Measurements from ENCODE around the gene CCDC97. TPM values are rescaled to one million over a fixed set of nuclear protein-coding genes. Genes with fewer than 3 reads are reported as not detected.

The CCDC97 gene
- total and polyA plus RNA-seq, 2 of the 8 experiments (the other 6 are each of a cell fraction or from before 2014, with no cell fraction given) = 19.8 to 27.1 TPM

DNA sequence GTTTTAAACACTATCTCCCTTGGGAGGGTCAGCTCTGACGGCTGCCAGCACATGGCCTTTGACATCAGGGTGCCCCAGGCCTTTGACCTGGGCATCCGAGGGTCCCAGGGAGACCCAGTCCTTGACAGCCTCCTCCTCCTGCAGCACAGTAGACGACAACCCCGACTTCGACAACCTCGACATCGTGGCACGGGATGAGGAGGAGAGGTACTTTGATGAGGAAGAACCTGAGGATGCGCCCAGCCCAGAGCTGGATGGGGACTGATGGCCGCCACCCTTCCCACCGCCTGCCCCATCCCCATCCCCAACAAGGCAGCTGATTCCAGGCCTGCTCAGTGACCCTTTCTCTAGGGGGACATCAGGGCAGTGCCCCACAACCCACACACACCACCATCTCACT is 12.5 kb downstream of the CCDC97 start (continued):
- TF ChIP-seq, protein P1, sequence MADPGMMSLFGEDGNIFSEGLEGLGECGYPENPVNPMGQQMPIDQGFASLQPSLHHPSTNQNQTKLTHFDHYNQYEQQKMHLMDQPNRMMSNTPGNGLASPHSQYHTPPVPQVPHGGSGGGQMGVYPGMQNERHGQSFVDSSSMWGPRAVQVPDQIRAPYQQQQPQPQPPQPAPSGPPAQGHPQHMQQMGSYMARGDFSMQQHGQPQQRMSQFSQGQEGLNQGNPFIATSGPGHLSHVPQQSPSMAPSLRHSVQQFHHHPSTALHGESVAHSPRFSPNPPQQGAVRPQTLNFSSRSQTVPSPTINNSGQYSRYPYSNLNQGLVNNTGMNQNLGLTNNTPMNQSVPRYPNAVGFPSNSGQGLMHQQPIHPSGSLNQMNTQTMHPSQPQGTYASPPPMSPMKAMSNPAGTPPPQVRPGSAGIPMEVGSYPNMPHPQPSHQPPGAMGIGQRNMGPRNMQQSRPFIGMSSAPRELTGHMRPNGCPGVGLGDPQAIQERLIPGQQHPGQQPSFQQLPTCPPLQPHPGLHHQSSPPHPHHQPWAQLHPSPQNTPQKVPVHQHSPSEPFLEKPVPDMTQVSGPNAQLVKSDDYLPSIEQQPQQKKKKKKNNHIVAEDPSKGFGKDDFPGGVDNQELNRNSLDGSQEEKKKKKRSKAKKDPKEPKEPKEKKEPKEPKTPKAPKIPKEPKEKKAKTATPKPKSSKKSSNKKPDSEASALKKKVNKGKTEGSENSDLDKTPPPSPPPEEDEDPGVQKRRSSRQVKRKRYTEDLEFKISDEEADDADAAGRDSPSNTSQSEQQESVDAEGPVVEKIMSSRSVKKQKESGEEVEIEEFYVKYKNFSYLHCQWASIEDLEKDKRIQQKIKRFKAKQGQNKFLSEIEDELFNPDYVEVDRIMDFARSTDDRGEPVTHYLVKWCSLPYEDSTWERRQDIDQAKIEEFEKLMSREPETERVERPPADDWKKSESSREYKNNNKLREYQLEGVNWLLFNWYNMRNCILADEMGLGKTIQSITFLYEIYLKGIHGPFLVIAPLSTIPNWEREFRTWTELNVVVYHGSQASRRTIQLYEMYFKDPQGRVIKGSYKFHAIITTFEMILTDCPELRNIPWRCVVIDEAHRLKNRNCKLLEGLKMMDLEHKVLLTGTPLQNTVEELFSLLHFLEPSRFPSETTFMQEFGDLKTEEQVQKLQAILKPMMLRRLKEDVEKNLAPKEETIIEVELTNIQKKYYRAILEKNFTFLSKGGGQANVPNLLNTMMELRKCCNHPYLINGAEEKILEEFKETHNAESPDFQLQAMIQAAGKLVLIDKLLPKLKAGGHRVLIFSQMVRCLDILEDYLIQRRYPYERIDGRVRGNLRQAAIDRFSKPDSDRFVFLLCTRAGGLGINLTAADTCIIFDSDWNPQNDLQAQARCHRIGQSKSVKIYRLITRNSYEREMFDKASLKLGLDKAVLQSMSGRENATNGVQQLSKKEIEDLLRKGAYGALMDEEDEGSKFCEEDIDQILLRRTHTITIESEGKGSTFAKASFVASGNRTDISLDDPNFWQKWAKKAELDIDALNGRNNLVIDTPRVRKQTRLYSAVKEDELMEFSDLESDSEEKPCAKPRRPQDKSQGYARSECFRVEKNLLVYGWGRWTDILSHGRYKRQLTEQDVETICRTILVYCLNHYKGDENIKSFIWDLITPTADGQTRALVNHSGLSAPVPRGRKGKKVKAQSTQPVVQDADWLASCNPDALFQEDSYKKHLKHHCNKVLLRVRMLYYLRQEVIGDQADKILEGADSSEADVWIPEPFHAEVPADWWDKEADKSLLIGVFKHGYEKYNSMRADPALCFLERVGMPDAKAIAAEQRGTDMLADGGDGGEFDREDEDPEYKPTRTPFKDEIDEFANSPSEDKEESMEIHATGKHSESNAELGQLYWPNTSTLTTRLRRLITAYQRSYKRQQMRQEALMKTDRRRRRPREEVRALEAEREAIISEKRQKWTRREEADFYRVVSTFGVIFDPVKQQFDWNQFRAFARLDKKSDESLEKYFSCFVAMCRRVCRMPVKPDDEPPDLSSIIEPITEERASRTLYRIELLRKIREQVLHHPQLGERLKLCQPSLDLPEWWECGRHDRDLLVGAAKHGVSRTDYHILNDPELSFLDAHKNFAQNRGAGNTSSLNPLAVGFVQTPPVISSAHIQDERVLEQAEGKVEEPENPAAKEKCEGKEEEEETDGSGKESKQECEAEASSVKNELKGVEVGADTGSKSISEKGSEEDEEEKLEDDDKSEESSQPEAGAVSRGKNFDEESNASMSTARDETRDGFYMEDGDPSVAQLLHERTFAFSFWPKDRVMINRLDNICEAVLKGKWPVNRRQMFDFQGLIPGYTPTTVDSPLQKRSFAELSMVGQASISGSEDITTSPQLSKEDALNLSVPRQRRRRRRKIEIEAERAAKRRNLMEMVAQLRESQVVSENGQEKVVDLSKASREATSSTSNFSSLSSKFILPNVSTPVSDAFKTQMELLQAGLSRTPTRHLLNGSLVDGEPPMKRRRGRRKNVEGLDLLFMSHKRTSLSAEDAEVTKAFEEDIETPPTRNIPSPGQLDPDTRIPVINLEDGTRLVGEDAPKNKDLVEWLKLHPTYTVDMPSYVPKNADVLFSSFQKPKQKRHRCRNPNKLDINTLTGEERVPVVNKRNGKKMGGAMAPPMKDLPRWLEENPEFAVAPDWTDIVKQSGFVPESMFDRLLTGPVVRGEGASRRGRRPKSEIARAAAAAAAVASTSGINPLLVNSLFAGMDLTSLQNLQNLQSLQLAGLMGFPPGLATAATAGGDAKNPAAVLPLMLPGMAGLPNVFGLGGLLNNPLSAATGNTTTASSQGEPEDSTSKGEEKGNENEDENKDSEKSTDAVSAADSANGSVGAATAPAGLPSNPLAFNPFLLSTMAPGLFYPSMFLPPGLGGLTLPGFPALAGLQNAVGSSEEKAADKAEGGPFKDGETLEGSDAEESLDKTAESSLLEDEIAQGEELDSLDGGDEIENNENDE (IDR thresholded peaks at IDR 0.05; ENCODE audit: insufficient replicate concordance, low read length) = no peak
- TF ChIP-seq NRF1 (IDR thresholded peaks at IDR 0.05; ENCODE audit: low read depth, low read length) (no peak), FOSL1 (IDR thresholded peaks at IDR 0.05; ENCODE audit: insufficient read depth, low read depth, low read length) (no peak), SUZ12 (IDR thresholded peaks at IDR 0.05; ENCODE audit: low read length) (no peak), YY1 (IDR thresholded peaks at IDR 0.05; ENCODE audit: low read depth, low read length) (no peak), EGR1 (IDR thresholded peaks at IDR 0.05; ENCODE audit: borderline replicate concordance, low read depth, low read length) (no peak)

All from H1 (cell line).